Stimulated activated CD8-positive, alpha-beta memory T cell treated with anti-CD3 and anti-CD28 coated beads, Interleukin-12 subunit alpha, Interleukin-12 subunit beta, amount 100 ng/mL, for 24 hours (primary cell): ENCODE results near the gene SLX9.
"Not testable (repeated sequence)": the region's sequence is repeated elsewhere in the genome, so short reads cannot be mapped to it uniquely, and the experiment has no call there.

Experiments
- DNase-seq: peaks from one replicate; pipeline ENCODE4 v3.0.0-alpha.2; 2020; ENCODE audit errors: extremely low read depth

The SLX9 gene

DNA sequence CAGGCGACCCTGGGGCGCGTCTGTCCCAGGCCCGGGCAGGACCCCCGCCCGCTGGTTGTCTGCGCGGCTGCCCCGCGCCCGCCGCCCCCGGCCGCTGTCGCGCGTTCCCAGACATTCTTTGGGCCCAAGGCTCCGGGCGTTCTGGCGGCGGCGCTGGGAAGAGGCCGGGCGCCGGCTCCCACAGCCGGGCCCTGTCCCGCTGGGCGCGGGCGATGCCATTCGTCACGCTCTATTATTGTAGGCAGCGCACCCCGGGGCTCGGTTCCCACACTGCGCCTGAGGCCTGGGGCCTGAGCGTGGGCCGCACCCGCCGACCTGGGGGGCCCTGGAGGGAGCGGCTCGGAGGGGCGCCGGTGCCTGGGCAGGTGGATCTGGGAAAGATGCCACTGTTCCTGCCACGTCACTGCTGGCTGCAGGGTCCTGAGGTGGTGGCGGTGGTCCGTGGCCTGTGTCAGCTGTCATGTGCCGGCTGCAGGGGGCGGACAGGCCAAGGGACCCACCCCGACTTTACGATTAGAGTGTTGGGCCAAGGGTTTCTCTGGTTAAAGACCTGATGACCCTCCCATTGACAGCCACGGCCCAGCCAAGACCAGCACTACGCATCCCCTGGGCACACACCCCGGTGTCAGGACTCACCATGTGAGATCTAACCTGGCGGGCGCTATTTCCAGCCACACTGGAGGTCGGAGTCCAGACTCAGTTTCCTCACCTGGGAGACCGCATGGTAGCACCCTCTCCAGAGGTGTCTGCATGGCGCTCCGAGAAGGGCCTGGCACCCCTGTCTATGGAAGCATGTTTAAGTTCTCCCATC, 79.5 kb downstream of the SLX9 start:
- no peak for DNase-seq

DNA sequence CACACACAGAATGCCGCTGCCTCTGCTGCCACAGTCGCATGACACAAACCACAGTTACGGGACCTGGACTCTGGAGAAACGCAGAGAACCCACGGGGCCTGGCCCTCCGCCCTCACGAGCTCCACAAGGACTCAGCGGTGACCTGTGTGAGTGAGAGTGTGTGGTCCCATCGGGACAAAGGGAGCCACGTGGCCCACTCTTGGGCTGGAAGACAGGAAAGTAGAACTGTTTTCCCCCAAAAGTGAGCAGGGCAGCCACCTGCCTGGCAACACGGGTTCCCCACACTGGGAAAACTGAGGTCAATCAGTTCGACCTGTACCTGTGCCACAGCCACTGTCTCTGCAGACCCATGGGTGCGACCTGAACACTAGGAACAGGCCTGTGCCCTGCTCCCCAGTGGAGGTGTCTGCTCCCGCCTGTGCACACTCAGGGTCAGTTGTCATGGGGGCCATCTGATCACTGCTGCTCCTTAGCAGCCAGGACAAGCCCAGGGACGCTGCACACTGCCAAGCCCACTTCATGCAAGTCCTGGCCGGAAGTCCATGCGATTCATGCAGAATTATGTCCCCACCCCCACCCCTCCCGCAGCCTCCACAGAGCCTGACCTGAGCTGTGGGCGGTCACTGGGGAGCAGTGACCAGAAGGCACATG, 80.2 kb downstream of the SLX9 start:
- DNase-seq = no peak

DNA sequence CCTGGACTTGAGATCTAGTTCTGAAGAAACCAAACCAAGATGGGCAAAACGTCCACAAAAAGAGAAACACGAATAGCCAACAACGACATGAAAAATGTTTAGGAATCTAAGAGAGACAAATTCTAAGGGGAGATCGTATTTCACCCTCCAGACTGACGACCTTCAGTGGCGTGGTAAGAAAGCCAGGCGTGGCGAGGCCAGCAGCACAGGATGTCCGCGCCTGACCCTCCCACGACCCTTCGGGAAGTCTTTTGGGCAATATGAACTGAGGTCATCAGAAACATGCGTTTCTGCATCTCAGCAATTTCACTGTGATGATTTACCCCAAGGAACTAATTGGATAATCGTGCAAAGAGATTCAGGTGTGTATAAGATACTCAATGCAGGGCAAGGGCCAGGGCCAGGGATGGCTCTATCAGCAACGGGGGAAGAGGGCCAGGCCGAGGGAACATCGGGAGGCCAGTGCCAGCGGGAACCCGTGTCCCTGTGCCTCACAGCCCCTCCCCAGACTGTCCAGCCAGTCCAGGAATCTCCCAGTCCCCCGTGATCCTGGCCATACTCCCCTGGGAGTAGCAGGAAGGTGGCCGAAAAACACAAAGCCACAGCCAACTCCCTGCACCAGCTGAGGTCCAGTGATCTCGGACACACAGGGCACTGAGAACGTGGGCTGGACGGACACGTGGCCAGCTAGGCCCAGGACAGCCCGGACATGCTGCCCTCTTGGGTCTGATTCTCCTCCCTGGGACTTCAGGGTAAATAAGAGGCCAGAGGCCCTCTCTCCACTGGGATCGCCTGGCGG, 81.0 kb downstream of the SLX9 start:
- no peak for DNase-seq

DNA sequence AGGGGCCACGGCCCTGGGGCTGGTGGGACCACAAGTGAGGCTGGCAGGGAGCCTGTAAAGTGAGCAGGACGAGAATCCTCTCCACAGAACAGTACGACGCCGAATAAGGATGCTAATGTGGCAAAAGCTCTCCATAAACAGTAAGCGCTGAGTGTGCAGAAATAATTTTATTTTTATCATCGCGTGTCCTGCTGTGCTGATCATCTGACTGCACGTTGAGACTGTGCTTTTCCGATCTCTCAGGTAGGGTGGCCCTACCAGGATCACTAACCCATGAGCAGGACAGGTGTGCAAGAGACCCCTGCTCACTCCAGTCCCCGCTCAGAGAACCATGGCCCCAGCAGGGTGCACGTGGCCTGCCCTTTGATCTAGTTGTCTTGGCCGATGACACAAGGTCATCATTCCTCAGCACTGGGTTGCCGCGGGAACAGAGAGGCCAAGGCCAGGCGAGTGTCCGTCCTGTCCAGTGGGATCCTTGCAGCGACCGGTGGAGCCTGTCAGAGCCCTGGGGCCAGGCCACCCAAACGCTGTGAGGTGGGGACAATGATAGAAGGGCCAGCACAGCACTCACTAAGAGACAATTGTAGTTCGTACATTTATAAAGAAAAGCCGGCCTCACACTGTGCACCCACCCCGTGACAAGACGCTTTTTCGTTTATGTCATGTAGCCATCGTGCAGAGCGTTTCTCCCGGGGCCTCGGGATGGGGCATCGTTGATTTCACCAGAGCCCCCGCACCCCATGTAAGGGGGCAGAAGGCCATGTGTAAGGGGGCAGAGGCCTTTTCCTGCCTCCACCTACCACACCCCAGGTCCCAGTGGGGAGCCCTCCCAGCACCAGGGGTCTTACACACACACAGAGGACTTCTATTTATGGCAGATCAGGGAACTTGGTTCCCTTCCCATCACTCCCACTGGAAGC, 81.9 kb downstream of the SLX9 start:
- no peak for DNase-seq

DNA sequence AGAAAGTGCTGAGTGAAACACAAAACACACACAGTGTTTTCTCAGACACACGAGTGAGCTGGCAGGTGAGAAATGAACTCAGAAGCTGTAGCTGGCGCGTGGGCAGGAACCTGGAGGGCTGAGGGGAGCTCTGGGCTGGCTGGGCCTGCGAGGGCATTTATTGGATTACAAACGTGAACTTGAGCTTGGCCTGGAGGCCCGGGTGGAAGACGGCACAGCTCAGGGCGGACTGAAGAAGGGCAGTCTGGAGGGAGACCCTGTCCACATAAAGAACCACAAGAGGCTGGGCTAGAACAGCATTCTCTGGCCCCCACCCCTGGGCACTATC, 82.5 kb downstream of the SLX9 start:
- no peak for DNase-seq

DNA sequence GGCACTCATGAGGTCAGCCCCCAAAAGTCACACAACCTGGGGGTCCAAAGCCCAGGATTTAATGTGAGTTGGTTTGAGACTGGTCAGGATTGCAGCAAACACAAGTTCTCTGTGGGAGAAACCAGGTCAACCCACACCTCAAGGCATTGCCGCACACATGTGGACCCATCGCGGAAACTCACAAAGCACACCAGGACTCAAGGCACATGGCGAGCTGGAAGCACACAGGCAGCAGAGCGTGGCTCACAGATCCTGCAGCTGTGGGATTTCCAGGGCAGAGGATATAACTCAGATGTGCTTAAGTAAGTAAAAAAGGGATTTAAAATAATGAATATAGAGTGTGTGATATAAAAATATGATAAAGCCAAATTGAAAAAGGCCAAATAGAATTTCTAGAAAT, 82.9 kb downstream of the SLX9 start:
- no peak for DNase-seq

DNA sequence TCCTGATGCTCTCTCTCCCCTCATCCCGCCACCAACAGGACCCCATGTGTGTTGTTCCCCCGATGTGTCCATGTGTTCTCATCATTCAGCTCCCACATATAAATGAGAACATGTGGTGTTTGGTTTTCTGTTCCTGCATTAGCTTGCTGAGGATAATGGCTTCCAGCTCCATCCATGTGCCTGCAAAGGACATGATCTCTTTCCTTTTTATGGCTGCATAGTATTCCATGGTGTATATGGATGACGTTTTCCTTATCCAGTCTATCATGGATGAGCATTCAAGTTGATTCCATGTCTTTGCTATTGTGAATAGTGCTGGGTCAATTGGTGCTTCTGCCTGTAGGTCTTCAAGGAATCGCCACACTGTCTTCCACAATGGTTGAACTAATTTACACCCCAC, 84.7 kb downstream of the SLX9 start:
- DNase-seq = not testable (repeated sequence)

DNA sequence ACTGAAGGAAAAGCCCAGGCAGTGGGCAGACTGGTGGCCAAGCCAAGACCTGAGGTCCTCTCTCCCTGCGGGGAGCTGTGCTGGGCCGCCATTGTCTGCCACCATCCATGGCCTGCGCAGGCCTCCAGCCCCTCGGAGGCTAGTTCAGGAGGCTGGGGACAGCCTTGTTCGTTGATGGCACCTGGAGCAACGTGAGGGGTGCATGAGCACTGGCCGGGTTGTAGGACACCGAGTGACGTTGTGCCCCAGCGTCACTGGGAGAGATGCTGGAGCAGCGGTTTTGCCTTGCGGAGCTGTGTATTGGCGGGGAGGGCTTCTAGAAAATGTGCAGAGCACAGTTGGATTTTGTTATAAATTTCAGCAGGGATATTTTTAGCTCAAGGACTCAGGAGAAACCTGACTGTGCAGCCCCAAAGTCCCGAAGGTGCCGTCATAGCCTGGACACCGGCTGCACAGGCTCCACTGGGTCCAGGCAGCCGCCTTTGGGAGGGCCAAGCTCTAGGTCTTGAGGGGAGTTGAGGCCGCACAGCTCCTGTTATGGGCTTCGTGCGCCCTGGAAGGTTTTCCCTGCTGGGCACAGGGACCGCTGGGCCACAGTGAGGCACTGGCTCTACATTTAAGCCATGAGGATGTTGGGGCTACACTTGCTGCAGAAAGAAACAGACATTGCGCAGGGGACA, 86.4 kb downstream of the SLX9 start:
- DNase-seq = no peak
